Measurements from ENCODE around the gene ZNF778. TPM values are rescaled to one million over a fixed set of nuclear protein-coding genes. Genes with fewer than 3 reads are reported as not detected.

The ZNF778 gene
- total and polyA plus RNA-seq, 2 of the 8 experiments (the other 6 are each of a cell fraction or from before 2014, with no cell fraction given): 9.5 to 21.9 TPM

- Histone ChIP-seq H3K18ac (ENCODE audit: extremely low read depth, low read length) (no peak overlapping the region), H3K23me2 (ENCODE audit: low read depth, low read length) (peaks cover 2% of the 10 kb centered on the region; the same call in 1 of the 2 replicates), H3K56ac (replicated peaks; ENCODE audit: insufficient read length, low read depth, low read length) (no peak overlapping the region), H4K20me1 (replicated peaks in 1 of 2; ENCODE audit: control insufficient read depth in 1 of 2, insufficient read depth in 2 of 2, low read length in 2 of 2) (peaks cover 6 to 7% of the 10 kb centered on the region in 2 experiments), H3K9ac (replicated peaks in 1 of 4; ENCODE audit: extremely low read depth in 1 of 4, low read depth in 3 of 4, low read length in 3 of 4) (no peak overlapping the region), H3K4me1 (replicated peaks in 1 of 4; ENCODE audit: control insufficient read depth in 3 of 4, insufficient read depth in 4 of 4, low read length in 3 of 4) (peaks cover 3 to 14% (median 11%) of the 10 kb centered on the region in 4 experiments), H3K4me2 (ENCODE audit: insufficient read depth in 1 of 2, low read depth in 2 of 2, low read length in 2 of 2) (no peak overlapping the region), H4K5ac (ENCODE audit: insufficient read length, low read depth, low read length) (no peak overlapping the region), H3K36me3 (ENCODE audit: control insufficient read depth in 2 of 4, insufficient read depth in 4 of 4, low read length in 3 of 4) (peaks cover 30 to 65% (median 43%) of the 10 kb centered on the region in 4 experiments), H3K79me2 (ENCODE audit: control insufficient read depth in 1 of 2, insufficient read depth in 2 of 2, low read length in 2 of 2) (peaks cover 0 to 14% of the 10 kb centered on the region in 2 experiments; a peak in 1 of 4 replicates), H2BK15ac (ENCODE audit: low read length) (no peak overlapping the region), H3K27me3 (replicated peaks in 1 of 4; ENCODE audit: control insufficient read depth in 3 of 4, extremely low read depth in 1 of 4, insufficient read depth in 3 of 4, low read length in 3 of 4) (no peaks in the 10 kb centered on the region), H4K8ac (ENCODE audit: extremely low read depth, insufficient read depth, low read length) (no peak overlapping the region; the same call in 1 of the 2 replicates), H4K91ac (replicated peaks; ENCODE audit: insufficient read length, low read length) (no peak overlapping the region), H2BK20ac (ENCODE audit: low read length) (no peak overlapping the region), H3K4me3 (ENCODE audit: extremely low read depth in 1 of 4, insufficient read depth in 2 of 4, low read depth in 3 of 4, low read length in 4 of 4) (no peak overlapping the region), H3K9me3 (ENCODE audit: insufficient read depth in 2 of 2, low read depth in 1 of 2, low read length in 1 of 2) (no peaks in the 10 kb centered on the region), H2BK5ac (ENCODE audit: low read depth, low read length) (no peak overlapping the region), H3K27ac (ENCODE audit: low read depth, low read length) (no peak overlapping the region), H2BK12ac (ENCODE audit: low read depth, low read length) (no peak overlapping the region), H3K14ac (ENCODE audit: insufficient read length) (no peak overlapping the region), H2BK120ac (replicated peaks; ENCODE audit: low read depth, low read length) (no peak overlapping the region), H3K4ac (replicated peaks; ENCODE audit: insufficient read length, low read depth, low read length) (no peak overlapping the region), H3K23ac (ENCODE audit: insufficient read length) (no peak overlapping the region), H3K79me1 (ENCODE audit: low read depth, low read length) (peaks cover 3% of the 10 kb centered on the region; the same call in 1 of the 2 replicates), H2AK5ac (ENCODE audit: low read depth, low read length) (no peak overlapping the region), H2AFZ (ENCODE audit: low read length) (no peak overlapping the region)
- CTCF ChIA-PET (ENCODE audit: partially characterized antibody): interaction anchor here (0.6 to 3.1 kb wide), 9 partner anchors 8 to 271 kb away, joined by 3 to 9 read pairs (median 3); no protein-coding TSS in a partner anchor
- FAIRE-seq (no peak), DNase-seq (ENCODE audit: low read depth in 1 of 2, low spot score in 2 of 2) (no peak)
- POLR2A ChIA-PET (ENCODE audit: partially characterized antibody): interaction anchor here (0.7 to 2.9 kb wide), 8 partner anchors 9 to 42 kb away, joined by 3 to 13 read pairs (median 4); no protein-coding TSS in a partner anchor
- WGBS, 2 experiments (ENCODE audit: extremely low coverage in 1 of 2, insufficient coverage in 1 of 2, insufficient read length in 1 of 2, insufficient replicate concordance in 2 of 2, low coverage in 1 of 2, low lambda C conversion rate in 2 of 2, missing lambda C conversion rate in 1 of 2): 92% methylated on average over 25 of the region's 25 CpGs; no CpG with 5 or more reads in 1 of the 2 experiments
- TF ChIP-seq, protein P1, sequence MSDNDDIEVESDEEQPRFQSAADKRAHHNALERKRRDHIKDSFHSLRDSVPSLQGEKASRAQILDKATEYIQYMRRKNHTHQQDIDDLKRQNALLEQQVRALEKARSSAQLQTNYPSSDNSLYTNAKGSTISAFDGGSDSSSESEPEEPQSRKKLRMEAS (IDR thresholded peaks at IDR 0.05): no peak
- TF ChIP-seq RFX5 (IDR thresholded peaks at IDR 0.05; ENCODE audit: borderline replicate concordance, low read depth, low read length) (no peak), POLR2AphosphoS5 (IDR thresholded peaks at IDR 0.05; ENCODE audit: low read depth, low read length) (no peak), ASH2L (IDR thresholded peaks at IDR 0.05; ENCODE audit: low read length) (no peak), KDM1A (IDR thresholded peaks at IDR 0.05; ENCODE audit: borderline replicate concordance, low read length) (no peak), SP2 (IDR thresholded peaks at IDR 0.05; ENCODE audit: low read length) (no peak), POLR2A (IDR thresholded peaks at IDR 0.05; ENCODE audit: control extremely low read depth in 1 of 2, low read depth in 2 of 2, low read length in 2 of 2) (no peak), TBP (IDR thresholded peaks at IDR 0.05; ENCODE audit: low read depth, low read length) (no peak)
Measured at GRCh38 chr16:89286096-89286495, 68.6 kb downstream of the ZNF778 start.
